ENCODE data around the gene ZDHHC3.

Gene ZDHHC3, protein sequence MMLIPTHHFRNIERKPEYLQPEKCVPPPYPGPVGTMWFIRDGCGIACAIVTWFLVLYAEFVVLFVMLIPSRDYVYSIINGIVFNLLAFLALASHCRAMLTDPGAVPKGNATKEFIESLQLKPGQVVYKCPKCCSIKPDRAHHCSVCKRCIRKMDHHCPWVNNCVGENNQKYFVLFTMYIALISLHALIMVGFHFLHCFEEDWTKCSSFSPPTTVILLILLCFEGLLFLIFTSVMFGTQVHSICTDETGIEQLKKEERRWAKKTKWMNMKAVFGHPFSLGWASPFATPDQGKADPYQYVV

DNA sequence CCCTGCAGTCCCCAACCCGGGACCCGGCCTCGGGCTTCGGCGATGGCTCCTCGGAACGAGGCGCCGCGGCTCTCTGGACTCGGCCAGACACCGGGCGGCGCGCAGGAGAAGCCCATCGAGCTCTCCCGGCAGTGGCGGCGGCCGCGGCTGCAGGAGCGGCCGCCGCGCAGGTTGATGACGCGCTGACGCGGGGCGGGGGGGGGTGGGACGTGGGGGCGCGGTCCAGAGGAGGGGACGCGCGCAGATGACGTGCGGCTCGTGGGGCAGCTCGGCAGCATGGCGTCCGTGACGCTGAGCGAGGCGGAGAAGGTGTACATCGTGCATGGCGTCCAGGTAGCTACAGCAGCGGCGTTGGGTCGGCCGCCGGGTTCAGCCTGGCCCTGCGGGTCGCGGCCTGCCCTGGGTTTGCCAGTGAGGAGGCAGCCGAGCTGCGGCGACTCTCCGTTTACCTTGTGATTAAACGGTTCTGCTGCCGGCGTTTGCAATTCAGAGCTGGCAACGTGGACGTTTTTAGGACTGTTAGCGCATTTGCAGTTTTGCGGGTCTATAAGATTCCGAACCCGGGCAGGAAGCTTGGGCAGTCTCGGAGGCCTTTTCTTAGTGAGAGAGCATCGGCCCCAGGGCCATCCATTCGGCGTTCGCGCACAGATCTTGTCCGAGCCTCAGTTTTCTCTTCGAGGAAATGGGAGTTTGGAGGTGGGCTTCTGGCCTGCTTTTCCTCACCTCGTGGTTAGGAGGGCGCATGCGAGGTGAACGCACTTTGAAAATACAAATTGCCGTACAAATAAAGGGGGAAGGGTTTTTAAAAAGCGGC lies at the start of gene ZDHHC3, which contains the start of gene EXOSC7:
Gene ZDHHC3, minus strand, starts transcription at position 173 of the 814 bp plus-strand sequence. CDS start 16,738 bp downstream, outside the sequence.
Gene EXOSC7, plus strand, starts transcription at position 243 of the 814 bp plus-strand sequence. Its CDS starts 34 bp downstream, at position 277.
- no peak for DNase-seq

- no peak for DNase-seq
These were observed 48.7 kb upstream of the ZDHHC3 start for GRCh38 chr3:45024542-45025255.

- DNase-seq: no peak
These were observed 47.7 kb upstream of the ZDHHC3 start for GRCh38 chr3:45023675-45024074.

DNA sequence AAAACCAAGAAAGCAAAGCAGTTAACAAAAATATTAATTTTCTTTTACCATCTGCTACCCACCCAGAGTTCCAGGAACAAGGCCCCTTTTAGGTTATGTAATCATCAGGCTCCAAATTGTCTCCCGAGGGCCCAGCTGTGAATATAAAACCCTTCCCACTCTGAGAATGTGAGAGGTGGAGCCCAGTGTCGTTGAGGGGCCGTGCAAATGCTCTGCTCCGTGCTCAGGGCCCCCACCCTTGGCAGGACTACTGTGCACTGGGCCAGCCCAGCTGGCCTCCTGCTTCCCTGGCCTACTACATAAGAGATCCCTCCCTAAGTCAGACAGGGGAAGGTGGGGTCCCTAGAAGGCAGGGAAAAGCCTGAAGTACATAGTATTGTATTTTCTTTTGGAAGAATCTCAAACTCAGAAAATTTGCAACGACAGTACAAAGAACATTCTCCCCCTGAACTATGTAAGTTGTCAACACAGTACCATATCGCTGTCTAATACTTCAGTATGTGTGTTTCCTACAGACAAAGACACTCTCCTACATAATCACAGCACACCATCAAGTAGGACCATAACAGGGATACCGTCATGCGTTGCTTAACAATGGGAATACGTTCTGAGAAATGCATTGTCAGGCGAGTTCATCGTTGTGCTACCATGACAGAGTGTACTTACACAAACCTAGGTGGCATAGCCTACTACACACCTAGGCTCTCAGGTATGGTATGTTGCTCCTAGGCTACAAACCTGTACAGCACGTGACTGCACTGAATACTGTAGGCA lies 45.7 kb upstream of the ZDHHC3 start:
- no peak for DNase-seq

GRCh38 chr3:45020534-45020933 lies 44.6 kb upstream of the ZDHHC3 start:
- DNase-seq: no peak

DNA sequence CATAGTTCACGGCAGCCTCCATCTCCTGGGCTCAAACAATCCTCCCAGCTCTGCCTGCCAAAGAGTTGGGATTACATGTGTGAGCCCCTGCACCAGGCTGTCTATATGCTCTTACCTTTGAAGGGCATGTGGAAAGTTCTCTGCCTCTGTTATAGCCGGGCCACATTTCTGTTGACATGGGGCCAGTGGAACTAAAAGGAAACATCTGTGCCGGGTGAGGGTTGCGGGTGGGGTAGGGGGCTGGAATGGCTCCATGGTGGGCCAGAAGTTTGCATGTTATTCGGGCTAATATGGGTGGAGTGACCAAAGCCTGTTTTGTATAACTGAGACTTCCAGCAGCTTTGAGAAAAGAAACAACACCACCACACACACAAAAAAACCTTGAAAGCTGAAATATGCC lies 41.8 kb upstream of the ZDHHC3 start:
- DNase-seq: no peak

- no peak for DNase-seq
These were observed 40.9 kb upstream of the ZDHHC3 start for GRCh38 chr3:45016916-45017315.

DNA sequence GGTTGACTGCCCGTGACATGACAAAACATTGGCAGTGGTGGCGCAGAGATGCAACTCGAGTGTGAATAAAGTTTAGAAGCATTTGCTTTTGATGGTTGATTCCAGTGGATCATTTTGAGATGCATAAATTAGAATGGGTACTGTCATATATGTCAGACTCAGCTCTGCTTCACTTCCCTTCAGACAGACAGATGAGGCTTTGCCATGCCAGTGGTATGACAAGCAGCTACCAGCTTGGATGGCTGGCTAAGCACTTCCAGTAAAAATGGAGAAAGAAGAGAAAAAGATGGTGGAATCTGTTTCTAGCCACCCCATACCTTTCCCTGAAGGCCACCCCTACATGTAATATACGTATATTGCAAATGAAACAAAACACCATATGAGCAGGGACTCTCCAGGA lies 36.6 kb upstream of the ZDHHC3 start:
- no peak for DNase-seq

GRCh38 chr3:45011756-45012508 lies 36.0 kb upstream of the ZDHHC3 start:
- no peak for DNase-seq

DNA sequence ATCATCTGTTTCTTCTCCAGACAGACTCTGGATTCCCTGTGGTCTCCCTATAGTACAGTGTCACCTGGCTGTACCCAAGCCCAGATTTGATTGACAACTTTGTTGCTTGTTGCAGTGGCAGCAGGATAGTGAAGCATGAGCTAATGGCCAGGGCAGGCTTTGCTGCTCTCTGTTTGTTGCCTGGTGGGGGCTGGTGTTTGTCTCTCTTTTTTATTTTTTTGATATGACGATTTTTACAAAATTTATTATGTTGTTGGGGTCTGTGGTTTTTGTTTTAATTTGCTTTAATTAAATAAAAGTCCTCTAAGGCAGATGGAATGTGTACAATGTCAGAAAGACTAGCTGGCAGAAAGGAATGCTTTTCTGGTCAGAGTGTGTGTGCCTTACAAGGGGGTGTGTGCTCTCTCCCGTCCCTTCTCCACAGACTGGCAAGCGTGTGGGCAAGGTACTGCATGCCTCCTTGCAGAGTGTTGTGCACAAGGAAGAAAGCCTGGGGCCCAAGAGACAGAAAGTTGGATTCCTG lies 34.9 kb upstream of the ZDHHC3 start:
- no peak for DNase-seq

- no peak for DNase-seq
These were observed 33.9 kb upstream of the ZDHHC3 start for GRCh38 chr3:45009868-45010267.

- DNase-seq: no peak
These were observed 32.1 kb upstream of the ZDHHC3 start for GRCh38 chr3:45008117-45008516.

GRCh38 chr3:45007091-45007490 lies 31.1 kb upstream of the ZDHHC3 start:
- no peak for DNase-seq

DNA sequence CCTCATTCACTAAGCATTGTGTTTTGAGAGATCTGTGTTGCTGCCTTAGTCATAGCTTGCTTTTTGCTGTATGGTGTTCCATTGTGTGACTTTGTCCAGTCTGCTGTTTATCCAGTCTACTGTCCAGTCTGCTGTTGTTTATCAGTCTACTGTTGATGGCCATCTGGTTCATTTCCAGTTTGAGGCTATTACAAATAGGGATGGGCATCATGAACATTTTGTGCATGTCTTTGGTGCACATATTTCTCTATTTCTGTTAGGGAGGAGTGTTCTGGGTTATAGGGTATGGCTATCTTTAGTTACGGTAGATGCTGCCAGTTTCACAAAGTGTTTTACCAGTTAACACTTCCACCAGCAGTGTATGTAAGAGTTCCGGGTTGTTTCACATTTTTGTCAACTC lies 27.9 kb upstream of the ZDHHC3 start:
- no peak for DNase-seq

DNA sequence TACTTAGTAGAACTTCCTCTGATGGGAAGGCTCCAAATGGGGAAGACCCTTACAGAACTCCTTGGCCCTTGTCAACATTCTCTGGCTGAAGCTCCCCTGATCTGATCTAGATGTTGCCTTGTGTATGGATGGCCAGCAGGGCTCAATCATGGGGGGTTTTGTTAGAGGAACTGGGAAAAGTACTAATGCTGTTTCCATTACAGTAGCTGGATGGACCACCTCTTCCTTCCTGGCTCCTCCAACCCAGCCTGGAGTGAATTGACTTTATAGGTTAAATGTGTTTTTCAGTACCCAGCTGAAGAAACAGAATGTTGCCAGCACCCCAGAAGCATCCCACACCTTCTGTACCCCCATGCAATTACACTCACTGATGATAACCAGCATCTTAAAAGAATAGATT lies 27.4 kb upstream of the ZDHHC3 start:
- DNase-seq: no peak

DNA sequence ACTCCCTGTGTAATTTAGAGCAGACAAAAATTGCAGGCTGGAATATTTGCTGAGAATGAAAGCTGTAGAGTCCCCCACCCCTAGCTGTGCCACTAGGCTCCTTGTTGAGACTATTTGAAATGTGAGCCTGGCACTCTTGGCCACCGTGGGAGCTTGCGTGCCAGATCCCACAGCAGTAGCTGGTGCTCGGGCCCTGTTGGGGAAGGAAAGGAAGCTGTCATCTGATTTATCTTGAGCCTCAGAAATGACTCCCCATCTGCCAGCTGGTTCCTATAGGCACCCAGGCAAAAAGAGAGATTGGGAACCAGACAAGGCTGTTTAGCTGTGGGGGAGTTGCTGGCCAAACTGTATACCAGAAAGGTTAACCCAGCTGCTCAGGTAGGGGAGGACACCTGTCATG lies 26.7 kb upstream of the ZDHHC3 start:
- no peak for DNase-seq

DNA sequence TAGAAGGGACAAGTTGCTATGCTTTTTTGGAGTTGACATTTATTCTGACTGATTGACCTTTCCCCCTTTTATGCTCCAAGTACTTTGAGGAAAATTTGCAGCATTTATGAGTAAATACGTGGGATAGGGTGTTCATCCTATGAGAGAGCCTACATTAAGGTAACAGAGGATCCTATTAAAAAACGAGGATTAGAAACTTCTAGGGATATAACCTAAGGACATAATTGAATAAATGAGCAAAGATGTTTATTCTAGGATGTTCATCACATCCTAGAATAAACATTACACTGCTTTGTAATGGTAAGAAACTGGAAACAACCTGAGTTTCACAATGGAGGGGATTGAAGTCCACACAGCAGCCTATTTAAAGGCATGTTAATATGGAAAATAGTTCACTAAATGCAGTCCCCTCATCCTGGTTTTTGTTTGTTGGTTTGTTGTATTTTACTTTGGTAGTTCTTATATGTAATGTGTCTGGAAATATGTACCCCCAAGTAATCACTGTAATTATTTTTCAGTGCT lies 26.2 kb upstream of the ZDHHC3 start:
- DNase-seq: no peak

DNA sequence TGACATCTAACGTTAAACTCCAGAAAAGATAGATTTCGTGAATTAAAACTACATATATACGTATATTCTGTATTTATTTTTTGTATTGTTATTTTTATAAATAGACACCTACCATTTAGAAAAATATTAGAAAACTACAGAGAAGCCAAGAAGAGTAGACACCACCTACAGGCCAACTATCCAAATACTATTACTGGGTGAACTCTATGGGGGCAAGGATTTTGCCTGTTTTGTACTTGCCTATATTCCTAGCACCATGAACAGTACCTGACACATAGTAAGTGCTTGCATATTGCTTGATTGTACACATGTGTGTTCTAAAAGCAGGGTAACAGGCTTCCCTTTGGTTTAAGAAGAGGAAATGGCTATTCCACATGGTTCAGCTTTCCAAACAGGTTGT lies 25.8 kb upstream of the ZDHHC3 start:
- no peak for DNase-seq

DNA sequence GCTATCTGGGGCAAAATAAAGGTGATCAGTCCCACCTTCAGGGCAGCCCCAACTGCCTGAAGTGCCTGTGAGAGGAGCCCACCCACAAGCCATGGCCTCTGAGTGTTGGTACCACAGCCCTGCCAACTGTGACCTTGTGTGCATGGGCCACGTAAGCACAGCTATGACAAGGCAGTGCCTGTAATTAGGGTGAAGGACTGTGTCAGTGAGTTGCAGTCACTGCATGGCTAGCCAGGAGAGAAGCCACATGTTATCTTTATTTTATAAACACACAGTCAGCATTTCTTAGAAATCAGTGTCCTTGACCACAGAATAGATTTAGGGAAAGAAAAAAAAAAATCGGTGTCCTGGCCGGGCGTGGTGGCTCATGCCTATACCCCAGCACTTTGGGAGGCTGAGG lies 24.8 kb upstream of the ZDHHC3 start:
- no peak for DNase-seq

GRCh38 chr3:44999782-45000181 lies 23.8 kb upstream of the ZDHHC3 start:
- DNase-seq: no peak

DNA sequence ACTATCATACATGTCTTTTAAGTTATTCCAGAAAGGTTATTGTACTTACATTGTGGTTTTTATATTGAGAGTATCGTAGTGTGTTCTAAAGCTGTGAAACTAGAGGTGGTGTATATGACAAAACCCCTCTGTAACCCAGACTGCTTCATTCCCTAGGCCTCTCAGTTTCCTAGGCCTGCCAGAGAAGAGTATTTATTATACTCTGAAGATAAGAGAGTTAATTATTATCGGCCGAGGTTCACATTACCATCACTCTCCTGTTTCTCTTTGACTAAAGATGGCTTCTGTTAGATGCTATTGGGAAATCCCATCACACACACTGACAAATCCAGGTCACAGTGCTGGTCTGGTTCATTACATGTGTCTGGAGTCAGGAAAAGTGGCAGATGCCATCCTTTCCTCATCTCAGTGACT lies 20.6 kb upstream of the ZDHHC3 start:
- peak; percentile 18 for DNase-seq
